Activated T-helper 9 cell treated with anti-CD3 and anti-CD28 coated beads, Interleukin-2, amount 50 U/mL, for 16 hours (primary cell): ENCODE data around the gene CCDC74A.
"Not testable (repeated sequence)": the region's sequence is repeated elsewhere in the genome, so short reads cannot be mapped to it uniquely, and the experiment has no call there.

Source experiments
- DNase-seq: peaks from one replicate; pipeline ENCODE4 v3.0.0-alpha.2; 2020; ENCODE audit warnings: low read depth

Gene CCDC74A

DNA sequence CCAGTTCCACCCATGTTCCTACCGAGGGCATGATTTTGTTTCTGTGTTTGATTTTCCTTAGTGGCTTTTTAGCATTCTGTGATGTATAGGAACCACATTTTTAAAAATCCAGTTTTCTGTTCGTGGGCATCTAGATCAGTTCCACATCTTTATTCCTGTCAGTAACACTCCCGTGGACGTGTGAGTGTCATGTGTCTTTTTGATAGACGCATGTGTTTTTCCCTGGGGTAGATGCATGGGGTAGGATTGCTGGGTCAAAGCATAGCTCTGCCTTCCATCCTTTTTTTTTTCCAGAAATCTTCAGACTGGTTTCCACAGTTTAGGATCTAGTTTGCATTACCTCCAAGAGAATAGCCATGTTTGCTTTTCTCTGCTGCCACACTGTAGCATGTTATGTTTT is 38.7 kb downstream of the CCDC74A start:
- DNase-seq = no peak

DNA sequence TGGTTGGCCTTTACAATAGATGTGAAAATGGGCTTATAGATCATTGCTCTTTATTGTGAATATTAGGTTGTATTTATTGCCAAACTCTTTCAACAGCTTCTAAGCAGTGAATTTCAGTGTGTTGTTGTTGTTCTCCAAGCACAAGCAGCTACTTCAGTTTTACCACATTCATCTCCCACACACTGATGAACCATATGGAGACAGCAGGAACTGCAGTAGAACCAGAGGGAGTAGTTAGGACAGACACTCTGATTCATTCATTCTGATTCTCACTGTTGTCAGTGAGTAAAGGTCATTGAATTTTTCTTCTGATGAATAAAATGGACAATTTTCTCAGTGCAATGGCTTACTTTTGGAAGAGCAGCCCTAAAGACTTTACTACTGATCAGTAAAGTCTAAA is 40.2 kb downstream of the CCDC74A start:
- no peak for DNase-seq

- DNase-seq = not testable (repeated sequence)
These were observed 40.7 kb downstream of the CCDC74A start for GRCh38 chr2:131568401-131568800.

GRCh38 chr2:131572175-131572574 is 44.5 kb downstream of the CCDC74A start:
- no peak for DNase-seq

- no peak for DNase-seq
These were observed 50.1 kb downstream of the CCDC74A start for GRCh38 chr2:131577812-131578211.

GRCh38 chr2:131580187-131580586 is 52.5 kb downstream of the CCDC74A start:
- no peak for DNase-seq
